ENCODE data around the gene ADGRV1. TPM values are rescaled to one million over a fixed set of nuclear protein-coding genes. Genes with fewer than 3 reads are reported as not detected.
A peak's percentile ranks its signal among the peaks of the same experiment; 100 is the strongest.

ADGRV1 gene
- total and polyA plus RNA-seq, 9 of the 15 experiments (the other 6 are each of a cell fraction or from before 2014, with no cell fraction given) = 21.7 to 156 (median 58.2) TPM

DNA sequence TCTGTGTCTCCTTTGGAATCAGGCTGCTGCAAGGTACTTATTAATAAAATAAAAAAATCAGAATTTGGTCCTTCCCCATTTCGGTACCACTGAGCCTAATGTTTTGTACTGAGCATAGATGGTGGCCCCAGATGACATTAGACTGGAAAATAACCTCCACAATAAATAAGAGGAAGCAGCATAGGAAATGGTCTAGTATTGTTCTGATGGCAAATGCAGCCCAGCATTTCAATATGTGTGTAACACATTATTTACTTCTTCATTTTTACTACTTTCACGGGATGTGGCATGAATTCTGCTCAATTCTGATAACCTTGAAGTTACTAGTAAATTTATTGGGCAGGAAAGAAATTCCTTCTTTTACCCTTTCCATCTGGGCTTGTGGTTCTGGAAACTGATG lies 295.6 kb downstream of the ADGRV1 start:
- in situ Hi-C loops (cut with MboI) = no loop called here
- CTCF ChIA-PET (ENCODE audit: low intra/inter-chr PET ratio) = no interaction called here

DNA sequence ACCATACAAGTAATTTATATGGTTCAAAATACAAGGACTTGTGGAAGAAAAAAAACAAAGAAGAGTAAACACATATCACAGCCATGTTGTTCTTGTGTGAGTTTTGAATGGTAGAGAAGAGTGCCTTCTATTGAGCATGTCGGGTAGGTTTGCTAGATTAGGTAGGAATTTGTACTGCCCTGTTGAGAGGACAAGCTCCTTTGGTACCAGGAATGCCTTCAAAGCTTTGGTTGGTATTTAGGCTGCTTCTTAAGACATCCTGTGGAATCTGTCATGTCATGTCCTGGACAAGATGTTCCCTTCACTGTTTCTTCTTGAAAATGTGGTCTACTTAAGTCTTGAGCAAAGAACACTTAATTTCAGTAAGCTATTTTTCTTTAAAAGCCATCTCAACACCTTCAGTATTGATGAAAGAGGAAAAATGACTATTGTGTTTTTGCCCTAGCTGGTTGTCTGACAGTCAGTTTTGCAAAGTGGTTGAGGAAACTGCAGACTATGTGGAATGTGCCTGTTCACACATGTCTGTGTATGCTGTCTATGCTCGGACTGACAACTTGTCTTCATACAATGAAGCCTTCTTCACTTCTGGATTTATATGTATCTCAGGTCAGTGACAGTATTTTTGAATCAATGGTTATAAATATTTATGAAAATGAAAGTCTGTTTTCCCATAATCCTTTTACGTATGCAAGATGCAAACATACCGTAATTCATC lies 296.9 kb downstream of the ADGRV1 start:
- H3K9me1 ChIP-seq (ENCODE audit: control insufficient read depth, insufficient read depth, low read length) = no peaks in the 10 kb centered on the region
- ChIA-PET CTCF (ENCODE audit: low intra/inter-chr PET ratio) (no interaction called here), POLR2A (interaction anchor here (1.2 kb wide), 1 partner anchor 10 kb away, joined by 4 read pairs; no protein-coding TSS in a partner anchor)
- ATAC-seq (no peak), FAIRE-seq (no peak), DNase-seq (ENCODE audit: extremely low read depth in 1 of 4, low spot score in 3 of 4) (no peak)
- H3K27ac ChIP-seq (ENCODE audit: extremely low read depth, low read depth, low read length) = no peak overlapping the region
- no peak overlapping the region for H3K4me2 ChIP-seq (ENCODE audit: insufficient read depth, low read length)
- H3K36me3 ChIP-seq (ENCODE audit: control insufficient read depth, insufficient read depth, low read length) = peaks cover 47% of the 10 kb centered on the region; the same call in 2 of the 3 replicates
- H3K79me2 ChIP-seq (ENCODE audit: control insufficient read depth, insufficient read depth, low read length) = no peaks in the 10 kb centered on the region
- no peak overlapping the region for H3K9ac ChIP-seq (ENCODE audit: insufficient read depth in 1 of 2, low read depth in 2 of 2, low read length in 2 of 2)
- no peaks in the 10 kb centered on the region for H3K4me1 ChIP-seq (replicated peaks in 1 of 2; ENCODE audit: control insufficient read depth in 2 of 2, insufficient read depth in 2 of 2, low read length in 2 of 2)
- in situ Hi-C loops (cut with MboI) (no loop called here), intact Hi-C loops (cut with micrococcal nuclease) (no loop called here)
- BruUV-seq (replicated peaks) = no TSS peak
- no peaks in the 10 kb centered on the region for H3K9me3 ChIP-seq (replicated peaks; ENCODE audit: control insufficient read depth, insufficient read depth, low read depth, low read length)
- no peaks in the 10 kb centered on the region for H4K20me1 ChIP-seq (replicated peaks; ENCODE audit: control insufficient read depth, insufficient read depth, low read length)
- no peaks in the 10 kb centered on the region for H3K27me3 ChIP-seq (ENCODE audit: control insufficient read depth in 2 of 2, insufficient read depth in 2 of 2, low read length in 2 of 2)
- 70% methylated on average over 4 of the region's 4 CpGs for WGBS (ENCODE audit: insufficient coverage, low coverage, missing lambda C conversion rate)
- no peak overlapping the region for H2AFZ ChIP-seq (ENCODE audit: low read depth, low read length)
- no peak overlapping the region for H3K4me3 ChIP-seq
- TF ChIP-seq, protein P1, sequence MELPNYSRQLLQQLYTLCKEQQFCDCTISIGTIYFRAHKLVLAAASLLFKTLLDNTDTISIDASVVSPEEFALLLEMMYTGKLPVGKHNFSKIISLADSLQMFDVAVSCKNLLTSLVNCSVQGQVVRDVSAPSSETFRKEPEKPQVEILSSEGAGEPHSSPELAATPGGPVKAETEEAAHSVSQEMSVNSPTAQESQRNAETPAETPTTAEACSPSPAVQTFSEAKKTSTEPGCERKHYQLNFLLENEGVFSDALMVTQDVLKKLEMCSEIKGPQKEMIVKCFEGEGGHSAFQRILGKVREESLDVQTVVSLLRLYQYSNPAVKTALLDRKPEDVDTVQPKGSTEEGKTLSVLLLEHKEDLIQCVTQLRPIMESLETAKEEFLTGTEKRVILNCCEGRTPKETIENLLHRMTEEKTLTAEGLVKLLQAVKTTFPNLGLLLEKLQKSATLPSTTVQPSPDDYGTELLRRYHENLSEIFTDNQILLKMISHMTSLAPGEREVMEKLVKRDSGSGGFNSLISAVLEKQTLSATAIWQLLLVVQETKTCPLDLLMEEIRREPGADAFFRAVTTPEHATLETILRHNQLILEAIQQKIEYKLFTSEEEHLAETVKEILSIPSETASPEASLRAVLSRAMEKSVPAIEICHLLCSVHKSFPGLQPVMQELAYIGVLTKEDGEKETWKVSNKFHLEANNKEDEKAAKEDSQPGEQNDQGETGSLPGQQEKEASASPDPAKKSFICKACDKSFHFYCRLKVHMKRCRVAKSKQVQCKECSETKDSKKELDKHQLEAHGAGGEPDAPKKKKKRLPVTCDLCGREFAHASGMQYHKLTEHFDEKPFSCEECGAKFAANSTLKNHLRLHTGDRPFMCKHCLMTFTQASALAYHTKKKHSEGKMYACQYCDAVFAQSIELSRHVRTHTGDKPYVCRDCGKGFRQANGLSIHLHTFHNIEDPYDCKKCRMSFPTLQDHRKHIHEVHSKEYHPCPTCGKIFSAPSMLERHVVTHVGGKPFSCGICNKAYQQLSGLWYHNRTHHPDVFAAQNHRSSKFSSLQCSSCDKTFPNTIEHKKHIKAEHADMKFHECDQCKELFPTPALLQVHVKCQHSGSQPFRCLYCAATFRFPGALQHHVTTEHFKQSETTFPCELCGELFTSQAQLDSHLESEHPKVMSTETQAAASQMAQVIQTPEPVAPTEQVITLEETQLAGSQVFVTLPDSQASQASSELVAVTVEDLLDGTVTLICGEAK (IDR thresholded peaks at IDR 0.05) = no peak
- TF ChIP-seq, protein P1 (CRISPR knock-in tag; IDR thresholded peaks at IDR 0.05) = no peak
- no peak for TF ChIP-seq MCM2 (IDR thresholded peaks at IDR 0.05; ENCODE audit: low read depth)
- no peak for TF ChIP-seq EWSR1 (IDR thresholded peaks at IDR 0.05; ENCODE audit: borderline replicate concordance, low read depth, partially characterized antibody)
- TF ChIP-seq WHSC1 (IDR thresholded peaks at IDR 0.05; ENCODE audit: low read length) = no peak

More for the DNA sequence above, 295.6 kb downstream of the ADGRV1 start:
- no TSS peak for BruUV-seq (replicated peaks)
- intact Hi-C loops (cut with micrococcal nuclease) = no loop called here
- no peak overlapping the region for H3K4me3 ChIP-seq
- H2AFZ ChIP-seq (ENCODE audit: low read depth, low read length) = no peak overlapping the region
- no peak for FAIRE-seq
- H3K9ac ChIP-seq (ENCODE audit: insufficient read depth in 1 of 2, low read depth in 2 of 2, low read length in 2 of 2) = no peak overlapping the region
- POLR2A ChIA-PET = interaction anchor here (0.9 kb wide), 1 partner anchor 10 kb away, joined by 4 read pairs; no protein-coding TSS in a partner anchor
- ATAC-seq = no peak
- no peaks in the 10 kb centered on the region for H3K9me3 ChIP-seq (replicated peaks; ENCODE audit: control insufficient read depth, insufficient read depth, low read depth, low read length)
- no peaks in the 10 kb centered on the region for H3K27me3 ChIP-seq (ENCODE audit: control insufficient read depth in 2 of 2, insufficient read depth in 2 of 2, low read length in 2 of 2)
- DNase-seq (ENCODE audit: extremely low read depth in 1 of 4, low spot score in 3 of 4) = no peak
- TF ChIP-seq NR2C1 (IDR thresholded peaks at IDR 0.05) (no peak), NR2C1 (tag; IDR thresholded peaks at IDR 0.05) (0 out of 2 replicates have a peak, but pooled peaks have one; percentile 3), MAFK (IDR thresholded peaks at IDR 0.05; ENCODE audit: low read length) (no peak), C11orf30 (IDR thresholded peaks at IDR 0.05; ENCODE audit: low read depth) (no peak)
- 73% methylated on average over 2 of the region's 2 CpGs for WGBS (ENCODE audit: insufficient coverage, low coverage, missing lambda C conversion rate)
- no peaks in the 10 kb centered on the region for H3K4me1 ChIP-seq (replicated peaks in 1 of 2; ENCODE audit: control insufficient read depth in 2 of 2, insufficient read depth in 2 of 2, low read length in 2 of 2)
- no peaks in the 10 kb centered on the region for H3K9me1 ChIP-seq (ENCODE audit: control insufficient read depth, insufficient read depth, low read length)
- H3K79me2 ChIP-seq (ENCODE audit: control insufficient read depth, insufficient read depth, low read length) = no peaks in the 10 kb centered on the region
- peaks cover 58% of the 10 kb centered on the region; the same call in 2 of the 3 replicates for H3K36me3 ChIP-seq (ENCODE audit: control insufficient read depth, insufficient read depth, low read length)
- H3K27ac ChIP-seq (ENCODE audit: extremely low read depth, low read depth, low read length) = no peak overlapping the region
- no peaks in the 10 kb centered on the region for H4K20me1 ChIP-seq (replicated peaks; ENCODE audit: control insufficient read depth, insufficient read depth, low read length)
- H3K4me2 ChIP-seq (ENCODE audit: insufficient read depth, low read length) = no peak overlapping the region

All from K562 (cell line).